HL-60 (cell line): ENCODE results near the gene PSMC5.
"Not testable (repeated sequence)": the region's sequence is repeated elsewhere in the genome, so short reads cannot be mapped to it uniquely, and the experiment has no call there.

ENCODE experiments used
- CTCF ChIP-seq: IDR thresholded peaks from one replicate; pipeline ENCODE4 v1.5.1; 2011; ENCODE audit warnings: low read length, control low read depth, inconsistent platforms; ENCODE audit not compliant: insufficient read depth
- TF ChIP-seq, protein P1 (sequence below): IDR thresholded peaks from 2 replicates; pipeline ENCODE4 v1.6.1; 2012; ENCODE audit warnings: low read depth; ENCODE audit not compliant: insufficient replicate concordance

- TF ChIP-seq CTCF: not testable (repeated sequence)
- TF ChIP-seq, protein P1, sequence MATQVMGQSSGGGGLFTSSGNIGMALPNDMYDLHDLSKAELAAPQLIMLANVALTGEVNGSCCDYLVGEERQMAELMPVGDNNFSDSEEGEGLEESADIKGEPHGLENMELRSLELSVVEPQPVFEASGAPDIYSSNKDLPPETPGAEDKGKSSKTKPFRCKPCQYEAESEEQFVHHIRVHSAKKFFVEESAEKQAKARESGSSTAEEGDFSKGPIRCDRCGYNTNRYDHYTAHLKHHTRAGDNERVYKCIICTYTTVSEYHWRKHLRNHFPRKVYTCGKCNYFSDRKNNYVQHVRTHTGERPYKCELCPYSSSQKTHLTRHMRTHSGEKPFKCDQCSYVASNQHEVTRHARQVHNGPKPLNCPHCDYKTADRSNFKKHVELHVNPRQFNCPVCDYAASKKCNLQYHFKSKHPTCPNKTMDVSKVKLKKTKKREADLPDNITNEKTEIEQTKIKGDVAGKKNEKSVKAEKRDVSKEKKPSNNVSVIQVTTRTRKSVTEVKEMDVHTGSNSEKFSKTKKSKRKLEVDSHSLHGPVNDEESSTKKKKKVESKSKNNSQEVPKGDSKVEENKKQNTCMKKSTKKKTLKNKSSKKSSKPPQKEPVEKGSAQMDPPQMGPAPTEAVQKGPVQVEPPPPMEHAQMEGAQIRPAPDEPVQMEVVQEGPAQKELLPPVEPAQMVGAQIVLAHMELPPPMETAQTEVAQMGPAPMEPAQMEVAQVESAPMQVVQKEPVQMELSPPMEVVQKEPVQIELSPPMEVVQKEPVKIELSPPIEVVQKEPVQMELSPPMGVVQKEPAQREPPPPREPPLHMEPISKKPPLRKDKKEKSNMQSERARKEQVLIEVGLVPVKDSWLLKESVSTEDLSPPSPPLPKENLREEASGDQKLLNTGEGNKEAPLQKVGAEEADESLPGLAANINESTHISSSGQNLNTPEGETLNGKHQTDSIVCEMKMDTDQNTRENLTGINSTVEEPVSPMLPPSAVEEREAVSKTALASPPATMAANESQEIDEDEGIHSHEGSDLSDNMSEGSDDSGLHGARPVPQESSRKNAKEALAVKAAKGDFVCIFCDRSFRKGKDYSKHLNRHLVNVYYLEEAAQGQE: not testable (repeated sequence)
These were observed 42.5 kb downstream of the PSMC5 start for GRCh38 chr17:63869491-63870291.
